BJ (cell line): Measurements from ENCODE around the gene DYRK1A. TPM values are rescaled to one million over a fixed set of nuclear protein-coding genes. Genes with fewer than 3 reads are reported as not detected.
"Not testable (repeated sequence)": the region's sequence is repeated elsewhere in the genome, so short reads cannot be mapped to it uniquely, and the experiment has no call there.

Experiments used
- CTCF ChIA-PET: fragments of 350-600 bp; formaldehyde crosslinking; extraction: SDS; loops from one replicate; lab custom pipeline; 2021; ENCODE audit warnings: antibody characterized with exemption, inconsistent platforms; lab: Yijun Ruan, JAX
- POLR2A ChIA-PET: fragments of 300-600 bp; sonication (Branson Sonifier 250); formaldehyde crosslinking; extraction: SDS; loops from one replicate; lab custom pipeline; 2021; ENCODE audit warnings: antibody characterized with exemption; lab: Charles Lee
- DNase-seq: peaks from one replicate; pipeline ENCODE4 v3.0.0-alpha.2; 2011; ENCODE audit warnings: low read depth
- H3K27me3 ChIP-seq: 2 replicates; pipeline ENCODE4 v1.6.0; 2011; ENCODE audit warnings: low read length; ENCODE audit not compliant: control insufficient read depth, insufficient read depth
- H3K36me3 ChIP-seq: 2 replicates; pipeline ENCODE4 v1.5.1; 2011; ENCODE audit warnings: low read length; ENCODE audit not compliant: control insufficient read depth, insufficient read depth
- H3K4me3 ChIP-seq: 2 replicates; pipeline ENCODE4 v1.5.1; 2011; ENCODE audit warnings: low read depth, mild to moderate bottlenecking, control low read depth, low read length
- polyA plus RNA-seq: library from polyadenylated mRNA; depleted of rRNA; stranded (reverse); fragments of >200 nt; gene quantifications from 2 replicates; pipeline ENCODE4 v1.2.3, GENCODE V29; 2011
- TF ChIP-seq, protein P1 (sequence below): IDR thresholded peaks from 2 replicates; pipeline ENCODE4 v1.5.1; 2011; ENCODE audit warnings: low read depth, mild to moderate bottlenecking, control low read depth, inconsistent platforms, low read length, moderate library complexity; ENCODE audit not compliant: insufficient read depth

DYRK1A gene
- polyA plus RNA-seq, 1 experiment, result 55.9 TPM

DNA sequence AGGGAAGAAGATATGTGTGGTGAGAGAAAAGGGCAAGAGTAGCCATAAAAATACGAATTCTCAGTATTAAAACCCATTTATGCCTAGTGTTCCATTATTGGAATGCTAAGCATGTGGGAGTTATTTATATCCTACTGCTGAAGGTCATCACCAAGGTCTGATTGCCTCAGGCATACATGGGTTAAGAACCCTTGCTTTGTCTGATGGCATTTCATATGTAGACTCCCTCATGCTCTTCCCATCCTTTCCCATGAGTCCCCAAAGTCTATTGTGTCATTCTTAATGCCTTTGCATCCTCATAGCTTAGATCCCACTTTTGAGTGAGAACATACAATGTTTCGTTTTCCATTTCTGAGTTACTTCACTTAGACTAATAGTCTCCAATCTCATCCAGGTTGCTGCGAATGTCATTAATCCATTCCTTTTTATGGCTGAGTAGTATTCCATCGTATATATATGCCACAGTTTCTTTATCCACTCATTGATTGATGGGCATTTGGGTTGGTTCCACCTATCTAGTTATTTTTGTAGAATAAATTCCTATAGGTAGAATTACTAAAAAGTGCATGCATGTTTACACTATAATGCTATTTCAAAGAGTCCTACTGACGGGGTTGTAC, 172.5 kb downstream of the DYRK1A start:
- Histone ChIP-seq H3K36me3 (no peaks in the 10 kb centered on the region), H3K4me3 (no peak overlapping the region), H3K27me3 (peaks cover 7% of the 10 kb centered on the region)
- ChIA-PET POLR2A (no interaction called here), CTCF (no interaction called here)
- no peak for DNase-seq
- TF ChIP-seq, protein P1, sequence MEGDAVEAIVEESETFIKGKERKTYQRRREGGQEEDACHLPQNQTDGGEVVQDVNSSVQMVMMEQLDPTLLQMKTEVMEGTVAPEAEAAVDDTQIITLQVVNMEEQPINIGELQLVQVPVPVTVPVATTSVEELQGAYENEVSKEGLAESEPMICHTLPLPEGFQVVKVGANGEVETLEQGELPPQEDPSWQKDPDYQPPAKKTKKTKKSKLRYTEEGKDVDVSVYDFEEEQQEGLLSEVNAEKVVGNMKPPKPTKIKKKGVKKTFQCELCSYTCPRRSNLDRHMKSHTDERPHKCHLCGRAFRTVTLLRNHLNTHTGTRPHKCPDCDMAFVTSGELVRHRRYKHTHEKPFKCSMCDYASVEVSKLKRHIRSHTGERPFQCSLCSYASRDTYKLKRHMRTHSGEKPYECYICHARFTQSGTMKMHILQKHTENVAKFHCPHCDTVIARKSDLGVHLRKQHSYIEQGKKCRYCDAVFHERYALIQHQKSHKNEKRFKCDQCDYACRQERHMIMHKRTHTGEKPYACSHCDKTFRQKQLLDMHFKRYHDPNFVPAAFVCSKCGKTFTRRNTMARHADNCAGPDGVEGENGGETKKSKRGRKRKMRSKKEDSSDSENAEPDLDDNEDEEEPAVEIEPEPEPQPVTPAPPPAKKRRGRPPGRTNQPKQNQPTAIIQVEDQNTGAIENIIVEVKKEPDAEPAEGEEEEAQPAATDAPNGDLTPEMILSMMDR, result no peak

GRCh38 chr21:37541128-37541527, 174.6 kb downstream of the DYRK1A start:
- H3K36me3 ChIP-seq, H3K4me3 ChIP-seq, POLR2A ChIA-PET, H3K27me3 ChIP-seq, DNase-seq, CTCF ChIA-PET: not testable (repeated sequence)

DNA sequence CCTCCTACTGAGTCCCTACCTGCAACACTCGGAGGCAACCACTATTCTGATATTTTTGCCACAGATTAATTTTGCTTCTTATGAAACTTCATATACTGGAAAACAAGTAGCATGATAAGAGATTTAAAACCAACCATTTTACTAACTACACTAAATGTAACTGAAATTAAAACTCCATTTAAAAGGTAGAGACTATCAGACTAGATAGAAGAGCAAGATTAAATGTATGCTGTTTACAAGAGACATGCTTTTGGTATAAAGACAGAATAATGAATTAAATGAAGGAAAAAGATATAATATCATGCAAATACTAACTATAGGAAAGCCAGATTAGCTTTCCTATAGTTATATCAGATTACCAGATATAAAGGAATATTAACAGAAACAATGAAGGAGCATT, 175.9 kb downstream of the DYRK1A start:
- no peaks in the 10 kb centered on the region for H3K36me3 ChIP-seq
- H3K4me3 ChIP-seq, result no peak overlapping the region
- ChIA-PET POLR2A (no interaction called here), CTCF (no interaction called here)
- TF ChIP-seq, protein P1, result no peak
- no peak for DNase-seq
- H3K27me3 ChIP-seq, result 0 out of 2 replicates have a peak, but pooled peaks cover 2% of the 10 kb centered on the region

- ChIA-PET CTCF (interaction anchor here (1.0 kb wide), 1 partner anchor 8 kb away, joined by 4 read pairs; no protein-coding TSS in a partner anchor), POLR2A (no interaction called here)
- Histone ChIP-seq H3K4me3 (no peak overlapping the region), H3K27me3 (no peaks in the 10 kb centered on the region; the same call in 1 of the 2 replicates), H3K36me3 (no peaks in the 10 kb centered on the region)
- DNase-seq, result no peak
- TF ChIP-seq, protein P1, result no peak
These were observed 179.8 kb downstream of the DYRK1A start for GRCh38 chr21:37546299-37546908.

DNA sequence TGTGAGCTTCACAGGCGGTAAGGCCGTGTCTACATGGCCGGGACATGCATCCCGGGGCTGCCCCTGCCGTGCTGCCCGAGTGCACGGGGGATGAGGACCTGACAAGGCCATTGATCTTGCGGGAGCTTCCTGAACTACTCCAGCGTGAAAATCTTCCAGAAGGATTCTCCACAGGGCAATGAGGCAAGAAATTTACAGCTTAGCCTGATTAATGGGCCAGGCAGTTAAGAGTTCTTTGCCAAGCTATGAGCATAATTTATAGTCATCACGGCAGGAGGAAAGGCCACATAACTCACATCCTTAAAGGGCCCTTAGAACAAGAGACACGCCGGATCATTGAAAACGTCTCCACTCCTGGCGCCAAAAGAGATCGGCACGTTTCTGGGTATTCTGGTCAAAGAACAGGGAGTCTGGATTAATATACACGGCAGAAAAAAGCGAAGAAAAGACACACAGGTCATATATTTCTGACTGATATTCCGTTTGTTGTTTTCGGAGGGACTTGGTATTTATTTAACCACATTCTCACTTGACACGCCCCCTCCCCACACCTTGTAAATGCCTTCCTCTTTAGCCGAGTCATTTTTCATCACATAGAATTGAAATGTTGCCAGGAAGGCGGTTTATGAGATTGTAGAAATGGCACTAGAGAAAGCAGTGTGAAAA, 180.5 kb downstream of the DYRK1A start:
- peak; percentile 19 for DNase-seq
- no peak overlapping the region for H3K4me3 ChIP-seq
- CTCF ChIA-PET, result interaction anchor here (1.0 kb wide), 1 partner anchor 9 kb away, joined by 4 read pairs; no protein-coding TSS in a partner anchor
- TF ChIP-seq, protein P1, result no peak
- no peaks in the 10 kb centered on the region; the same call in 1 of the 2 replicates for H3K27me3 ChIP-seq
- POLR2A ChIA-PET, result no interaction called here
- H3K36me3 ChIP-seq, result no peaks in the 10 kb centered on the region
